IMR-90 (cell line): ENCODE data around the gene RCL1. TPM values are rescaled to one million over a fixed set of nuclear protein-coding genes. Genes with fewer than 3 reads are reported as not detected.

Experiments
- ATAC-seq: fragments of 200-7000 bp; cut with Tn5 transposase; 2 replicates; pipeline ENCODE4 v1.9.1; 2020; ENCODE audit warnings: low read depth, mild to moderate bottlenecking, moderate library complexity
- BruUV-seq: library from RNA; stranded (reverse); fragments of 400-500 nt; replicated peaks from 2 replicates; lab custom pipeline; 2021; lab: Mats Ljungman, UMichigan
- CTCF ChIA-PET: fragments of 300-600 bp; formaldehyde crosslinking; extraction: SDS; loops from one replicate; lab custom pipeline; 2021; ENCODE audit warnings: antibody characterized with exemption; lab: Yijun Ruan, JAX
- POLR2A ChIA-PET: fragments of 300-600 bp; sonication (Branson Sonifier 250); formaldehyde crosslinking; loops from one replicate; lab custom pipeline; 2022; ENCODE audit warnings: antibody characterized with exemption; ENCODE audit not compliant: unreplicated experiment; lab: Charles Lee
- DNase-seq: peaks from one replicate; pipeline ENCODE4 v3.0.0; 2013
- H2AFZ ChIP-seq: replicated peaks from 2 replicates; pipeline ENCODE3; 2013; ENCODE audit warnings: low read length, mild to moderate bottlenecking; ENCODE audit not compliant: poor library complexity
- H2AK5ac ChIP-seq: 2 replicates; pipeline ENCODE4 v1.6.1; 2013; ENCODE audit warnings: low read depth, low read length, inconsistent platforms
- H2AK9ac ChIP-seq: replicated peaks from 2 replicates; pipeline ENCODE3; 2013; ENCODE audit warnings: mild to moderate bottlenecking, low read depth, low read length, moderate library complexity; ENCODE audit not compliant: poor library complexity
- H2BK120ac ChIP-seq: 2 replicates; pipeline ENCODE4 v1.6.1; 2013; ENCODE audit warnings: low read depth, low read length, inconsistent platforms
- H2BK15ac ChIP-seq: 3 replicates; pipeline ENCODE4 v1.6.1; 2013; ENCODE audit warnings: low read depth, low read length, inconsistent platforms
- H2BK20ac ChIP-seq: 2 replicates; pipeline ENCODE4 v1.6.1; 2013; ENCODE audit warnings: low read depth, mild to moderate bottlenecking, inconsistent platforms, low read length, moderate library complexity
- H2BK5ac ChIP-seq: 2 replicates; pipeline ENCODE4 v1.6.1; 2013; ENCODE audit warnings: mild to moderate bottlenecking, low read depth, low read length, inconsistent platforms; ENCODE audit not compliant: poor library complexity, severe bottlenecking
- H3K14ac ChIP-seq: replicated peaks from 2 replicates; pipeline ENCODE4 v1.6.1; 2013; ENCODE audit warnings: low read depth, low read length, inconsistent platforms
- H3K18ac ChIP-seq: 2 replicates; pipeline ENCODE4 v1.6.1; 2013; ENCODE audit warnings: low read depth, low read length, control low read depth
- H3K23ac ChIP-seq: 2 replicates; pipeline ENCODE4 v1.6.1; 2013; ENCODE audit warnings: low read depth, low read length, inconsistent platforms
- H3K27ac ChIP-seq: 2 replicates; pipeline ENCODE4 v1.5.1; 2013; ENCODE audit warnings: mild to moderate bottlenecking, control low read depth, low read length; ENCODE audit not compliant: insufficient read depth
- H3K27me3 ChIP-seq: 2 replicates; pipeline ENCODE4 v1.6.1; 2013; ENCODE audit warnings: low read length; ENCODE audit not compliant: control insufficient read depth, insufficient read depth
- H3K36me3 ChIP-seq: 2 replicates; pipeline ENCODE4 v1.6.1; 2013; ENCODE audit warnings: low read length, mixed read lengths; ENCODE audit not compliant: control insufficient read depth, insufficient read depth
- H3K4ac ChIP-seq: 2 replicates; pipeline ENCODE4 v1.6.1; 2013; ENCODE audit warnings: low read depth, low read length, inconsistent platforms
- H3K4me1 ChIP-seq: 2 replicates; pipeline ENCODE4 v1.6.1; 2013; ENCODE audit warnings: low read length, mixed read lengths; ENCODE audit not compliant: control insufficient read depth, insufficient read depth
- H3K4me2 ChIP-seq: 2 replicates; pipeline ENCODE4 v1.6.1; 2013; ENCODE audit warnings: low read depth, mild to moderate bottlenecking, control low read depth, low read length, moderate library complexity
- H3K4me3 ChIP-seq: 2 replicates; pipeline ENCODE4 v1.5.1; 2013; ENCODE audit warnings: low read depth, mild to moderate bottlenecking, control low read depth, low read length, moderate library complexity; ENCODE audit not compliant: insufficient read depth
- H3K56ac ChIP-seq: 2 replicates; pipeline ENCODE4 v1.6.1; 2013; ENCODE audit warnings: low read length, inconsistent platforms; ENCODE audit not compliant: insufficient read depth; ENCODE audit errors: extremely low read depth
- H3K79me1 ChIP-seq, 2 experiments: 2 replicates each; pipeline ENCODE4 v1.6.1; 2013; ENCODE audit warnings: low read length in 2 of 2, inconsistent platforms in 1 of 2, low read depth in 1 of 2
- H3K9ac ChIP-seq: 2 replicates; pipeline ENCODE4 v1.6.1; 2013; ENCODE audit warnings: low read depth, low read length, control low read depth
- H3K9me1 ChIP-seq: 2 replicates; pipeline ENCODE4 v1.6.1; 2013; ENCODE audit warnings: low read length, inconsistent platforms; ENCODE audit not compliant: insufficient read depth
- H3K9me3 ChIP-seq: 2 replicates; pipeline ENCODE4 v1.6.1; 2013; ENCODE audit warnings: low read length; ENCODE audit not compliant: control insufficient read depth, insufficient read depth
- H4K20me1 ChIP-seq: 2 replicates; pipeline ENCODE4 v1.6.1; 2013; ENCODE audit warnings: low read length, inconsistent platforms; ENCODE audit not compliant: insufficient read depth
- H4K5ac ChIP-seq: 2 replicates; pipeline ENCODE4 v1.6.1; 2013; ENCODE audit warnings: mild to moderate bottlenecking, low read depth, low read length, control low read depth
- H4K8ac ChIP-seq, 2 experiments: 2 replicates each; pipeline ENCODE4 v1.6.1; 2013; ENCODE audit warnings: low read depth in 2 of 2, low read length in 2 of 2, control low read depth in 1 of 2, inconsistent platforms in 1 of 2
- H4K91ac ChIP-seq: 2 replicates; pipeline ENCODE4 v1.6.1; 2013; ENCODE audit warnings: low read depth, low read length, inconsistent platforms; ENCODE audit not compliant: insufficient read depth
- CEBPB ChIP-seq: IDR thresholded peaks from 2 replicates; pipeline ENCODE4 v1.6.1; 2012; ENCODE audit warnings: low read depth, low read length, improper control_type of control experiment
- CHD1 ChIP-seq: IDR thresholded peaks from 2 replicates; pipeline ENCODE4 v1.6.1; 2012; ENCODE audit warnings: low read depth, low read length, improper control_type of control experiment
- SMC3 ChIP-seq: fragments of 150-350 bp; IDR thresholded peaks from 2 replicates; pipeline ENCODE4 v1.6.1; 2016; ENCODE audit warnings: low read depth, mild to moderate bottlenecking, antibody characterized with exemption, low read length, moderate library complexity
- WGBS, 2 experiments: methylation state at CpG; one replicate each; pipeline versions ENCODE4 v1.1.5 to v1.1.7; 2013; ENCODE audit warnings: missing lambda C conversion rate in 2 of 2; ENCODE audit not compliant: insufficient read length in 1 of 2; ENCODE audit errors: extremely low coverage in 2 of 2; 5-methylcytosine and 5-hydroxymethylcytosine counted together
- dilution Hi-C: fragments of 300-500 bp; cut with HindIII; formaldehyde crosslinking; loops from one replicate; pipeline ENCODE4 v1.14.3; 2018; ENCODE audit warnings: low sequenced_read_pairs; ENCODE audit not compliant: unreplicated experiment
- in situ Hi-C: fragments of 300-500 bp; cut with MboI; formaldehyde crosslinking; loops from 3 replicates; pipeline ENCODE4 v1.14.3; 2019; ENCODE audit warnings: low sequenced_read_pairs, inconsistent platforms, mixed read lengths
- intact Hi-C: fragments of 100-400 bp; cut with micrococcal nuclease; formaldehyde crosslinking; loops from 2 replicates; pipeline ENCODE4 v1.10.0; 2022
- polyA plus RNA-seq, 3 experiments: library from polyadenylated mRNA; depleted of rRNA; stranded (reverse); fragments of >200 nt; gene quantifications; 2 replicates each; pipeline ENCODE4 v1.2.3, GENCODE V29; 2012; ENCODE audit warnings: low replicate concordance in 1 of 3
- total RNA-seq: library from RNA; depleted of rRNA; stranded (reverse); fragments of >200 nt; gene quantifications from 2 replicates; pipeline ENCODE4 v1.2.3, GENCODE V29; 2012
- TF ChIP-seq, protein P1 (sequence below): fragments of 150-350 bp; IDR thresholded peaks from 2 replicates; pipeline ENCODE4 v1.6.1; 2017; ENCODE audit warnings: mild to moderate bottlenecking, antibody characterized with exemption, low read length, low read depth
- TF ChIP-seq, protein P2 (sequence below): conservative IDR thresholded peaks from 2 replicates; pipeline ENCODE4 v1.5.1; 2012; ENCODE audit warnings: mild to moderate bottlenecking, low read depth, low read length, improper control_type of control experiment

The RCL1 gene
- total and polyA plus RNA-seq, 2 of the 4 experiments (the other 2 are of a cell fraction) = 12.3 to 13.8 TPM

DNA sequence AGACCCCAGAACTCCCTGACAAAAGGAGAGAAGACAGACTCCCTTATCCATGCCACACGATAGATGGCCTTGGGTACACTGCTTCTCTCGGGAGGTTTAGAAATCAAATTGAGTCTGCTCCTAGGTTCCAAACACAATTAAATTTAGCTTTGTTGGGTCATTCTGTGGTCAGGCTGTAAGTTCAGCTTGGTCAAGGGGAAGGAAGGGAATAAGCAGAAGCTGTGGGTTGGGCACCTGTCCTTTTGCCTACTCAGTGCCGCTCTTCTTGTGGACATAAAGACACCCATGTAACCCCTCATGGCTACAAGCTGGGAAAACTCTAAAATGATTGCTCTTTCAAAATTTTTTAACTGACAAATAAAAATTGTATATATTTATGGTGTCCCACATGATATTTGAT, 32.6 kb upstream of the RCL1 start:
- Histone ChIP-seq H4K91ac (no peak overlapping the region), H3K9ac (no peak overlapping the region), H2AFZ (no peak overlapping the region), H2AK5ac (no peak overlapping the region), H3K18ac (no peak overlapping the region), H3K23ac (no peak overlapping the region), H2BK15ac (no peak overlapping the region), H3K36me3 (no peaks in the 10 kb centered on the region), H3K4ac (no peak overlapping the region), H3K9me3 (no peaks in the 10 kb centered on the region), H3K9me1 (no peaks in the 10 kb centered on the region), H3K27me3 (peaks cover 5% of the 10 kb centered on the region), H2BK120ac (no peak overlapping the region), H3K56ac (no peak overlapping the region), H2BK5ac (no peak overlapping the region), H3K79me1 (no peaks in the 10 kb centered on the region), H3K4me3 (no peak overlapping the region), H4K8ac (no peak overlapping the region), H4K5ac (no peak overlapping the region), H3K4me1 (peaks cover 2% of the 10 kb centered on the region; the same call in 1 of the 2 replicates), H2BK20ac (no peak overlapping the region), H3K14ac (no peak overlapping the region), H4K20me1 (no peaks in the 10 kb centered on the region), H3K27ac (no peak overlapping the region), H2AK9ac (no peak overlapping the region), H3K4me2 (no peak overlapping the region)
- WGBS, 2 experiments = no CpG with 5 or more reads among the region's 3 CpGs
- no peak for TF ChIP-seq CHD1
- no peak for TF ChIP-seq CEBPB
- TF ChIP-seq, protein P1, sequence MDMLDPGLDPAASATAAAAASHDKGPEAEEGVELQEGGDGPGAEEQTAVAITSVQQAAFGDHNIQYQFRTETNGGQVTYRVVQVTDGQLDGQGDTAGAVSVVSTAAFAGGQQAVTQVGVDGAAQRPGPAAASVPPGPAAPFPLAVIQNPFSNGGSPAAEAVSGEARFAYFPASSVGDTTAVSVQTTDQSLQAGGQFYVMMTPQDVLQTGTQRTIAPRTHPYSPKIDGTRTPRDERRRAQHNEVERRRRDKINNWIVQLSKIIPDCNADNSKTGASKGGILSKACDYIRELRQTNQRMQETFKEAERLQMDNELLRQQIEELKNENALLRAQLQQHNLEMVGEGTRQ = no peak
- TF ChIP-seq, protein P2, sequence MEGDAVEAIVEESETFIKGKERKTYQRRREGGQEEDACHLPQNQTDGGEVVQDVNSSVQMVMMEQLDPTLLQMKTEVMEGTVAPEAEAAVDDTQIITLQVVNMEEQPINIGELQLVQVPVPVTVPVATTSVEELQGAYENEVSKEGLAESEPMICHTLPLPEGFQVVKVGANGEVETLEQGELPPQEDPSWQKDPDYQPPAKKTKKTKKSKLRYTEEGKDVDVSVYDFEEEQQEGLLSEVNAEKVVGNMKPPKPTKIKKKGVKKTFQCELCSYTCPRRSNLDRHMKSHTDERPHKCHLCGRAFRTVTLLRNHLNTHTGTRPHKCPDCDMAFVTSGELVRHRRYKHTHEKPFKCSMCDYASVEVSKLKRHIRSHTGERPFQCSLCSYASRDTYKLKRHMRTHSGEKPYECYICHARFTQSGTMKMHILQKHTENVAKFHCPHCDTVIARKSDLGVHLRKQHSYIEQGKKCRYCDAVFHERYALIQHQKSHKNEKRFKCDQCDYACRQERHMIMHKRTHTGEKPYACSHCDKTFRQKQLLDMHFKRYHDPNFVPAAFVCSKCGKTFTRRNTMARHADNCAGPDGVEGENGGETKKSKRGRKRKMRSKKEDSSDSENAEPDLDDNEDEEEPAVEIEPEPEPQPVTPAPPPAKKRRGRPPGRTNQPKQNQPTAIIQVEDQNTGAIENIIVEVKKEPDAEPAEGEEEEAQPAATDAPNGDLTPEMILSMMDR = no peak
- no peak for TF ChIP-seq SMC3
- in situ Hi-C loops = loop anchor here (10.0 to 25.0 kb wide), 3 partner anchors 165 to 677 kb away; partner anchors contain the start of genes INSL6 and PLGRKT
- ATAC-seq = no peak
- CTCF ChIA-PET = interaction anchor here (0.9 to 2.2 kb wide), 6 partner anchors 16 to 228 kb away, joined by 3 to 10 read pairs (median 5); partner anchors contain the start of gene JAK2
- POLR2A ChIA-PET = no interaction called here
- DNase-seq = no peak
- no TSS peak for BruUV-seq
- dilution Hi-C loops = no loop called here
- intact Hi-C loops = no loop called here
